Body of pancreas (tissue), 4 donors: ENCODE data around the gene SIK3. TPM values are rescaled to one million over a fixed set of nuclear protein-coding genes. Genes with fewer than 3 reads are reported as not detected.
"Not testable (repeated sequence)": the region's sequence is repeated elsewhere in the genome, so short reads cannot be mapped to it uniquely, and the experiment has no call there.

Experiments
- ATAC-seq: fragments of 150-250 bp; one replicate; pipeline ENCODE4 v1.9.1; 2016
- DNase-seq, 4 donors: peaks; one replicate each; pipeline ENCODE4 v3.0.0-alpha.2; 2019
- H3K27ac ChIP-seq, 4 donors: fragments of 200-600 bp; sonication (generic); 1 replicate in 3 of 4; 2 replicates in 1 of 4; pipeline versions ENCODE4 v1.5.1 to v1.6.1; 2016 to 2019; ENCODE audit warnings: mild to moderate bottlenecking in 1 of 4, mixed read lengths in 1 of 4, moderate library complexity in 1 of 4
- H3K27me3 ChIP-seq, 2 donors: fragments of 200-600 bp; sonication (generic); one replicate each; pipeline ENCODE4 v1.6.0; 2016; ENCODE audit warnings: mild to moderate bottlenecking in 1 of 2
- H3K36me3 ChIP-seq, 2 donors: fragments of 200-600 bp; sonication (generic); replicated peaks in 1 of 2; 2 replicates each; pipeline ENCODE4 v1.5.1; 2016; ENCODE audit warnings: low read depth in 2 of 2; ENCODE audit not compliant: insufficient read depth in 1 of 2
- H3K4me1 ChIP-seq: fragments of 200-600 bp; sonication (generic); one replicate; pipeline ENCODE4 v1.6.0; 2016
- H3K4me3 ChIP-seq, 2 donors: fragments of 200-600 bp; sonication (generic); 1 replicate in 1 of 2; 2 replicates in 1 of 2; pipeline ENCODE4 v1.5.1; 2016 to 2019
- H3K9me3 ChIP-seq, 3 donors: fragments of 200-600 bp; sonication (generic); 1 replicate in 2 of 3; 2 replicates in 1 of 3; pipeline ENCODE4 v1.5.1; 2016
- POLR2A ChIP-seq, 3 donors: fragments of 450-650 bp; IDR thresholded peaks; one replicate each; pipeline ENCODE4 v1.6.1; 2016; ENCODE audit warnings: antibody characterized with exemption in 3 of 3, mild to moderate bottlenecking in 2 of 3
- WGBS, 2 donors: methylation state at CpG; one replicate each; pipeline ENCODE4 v1.1.5; 2017; 5-methylcytosine and 5-hydroxymethylcytosine counted together
- intact Hi-C: fragments of 100-400 bp; cut with DNase I; formaldehyde crosslinking; loops from one replicate; pipeline ENCODE4 v1.15.1; 2023
- total RNA-seq, 2 donors: library from RNA; depleted of rRNA; stranded (reverse); fragments of >200 nt; gene quantifications; one replicate each; pipeline ENCODE4 v1.1.0, GENCODE V29; 2016
- TF ChIP-seq, protein P1 (sequence below), 7 experiments: fragments of 450-650 bp in 4 of 7; fragments of 200-600 bp in 3 of 7; sonication (generic) in 3 of 7; IDR thresholded peaks; one replicate each; pipeline ENCODE4 v1.5.1; 2016 to 2019; ENCODE audit warnings: antibody characterized with exemption in 7 of 7

The SIK3 gene
- total RNA-seq, 2 donors from 2014 or later = 24.1 to 46.1 TPM

DNA sequence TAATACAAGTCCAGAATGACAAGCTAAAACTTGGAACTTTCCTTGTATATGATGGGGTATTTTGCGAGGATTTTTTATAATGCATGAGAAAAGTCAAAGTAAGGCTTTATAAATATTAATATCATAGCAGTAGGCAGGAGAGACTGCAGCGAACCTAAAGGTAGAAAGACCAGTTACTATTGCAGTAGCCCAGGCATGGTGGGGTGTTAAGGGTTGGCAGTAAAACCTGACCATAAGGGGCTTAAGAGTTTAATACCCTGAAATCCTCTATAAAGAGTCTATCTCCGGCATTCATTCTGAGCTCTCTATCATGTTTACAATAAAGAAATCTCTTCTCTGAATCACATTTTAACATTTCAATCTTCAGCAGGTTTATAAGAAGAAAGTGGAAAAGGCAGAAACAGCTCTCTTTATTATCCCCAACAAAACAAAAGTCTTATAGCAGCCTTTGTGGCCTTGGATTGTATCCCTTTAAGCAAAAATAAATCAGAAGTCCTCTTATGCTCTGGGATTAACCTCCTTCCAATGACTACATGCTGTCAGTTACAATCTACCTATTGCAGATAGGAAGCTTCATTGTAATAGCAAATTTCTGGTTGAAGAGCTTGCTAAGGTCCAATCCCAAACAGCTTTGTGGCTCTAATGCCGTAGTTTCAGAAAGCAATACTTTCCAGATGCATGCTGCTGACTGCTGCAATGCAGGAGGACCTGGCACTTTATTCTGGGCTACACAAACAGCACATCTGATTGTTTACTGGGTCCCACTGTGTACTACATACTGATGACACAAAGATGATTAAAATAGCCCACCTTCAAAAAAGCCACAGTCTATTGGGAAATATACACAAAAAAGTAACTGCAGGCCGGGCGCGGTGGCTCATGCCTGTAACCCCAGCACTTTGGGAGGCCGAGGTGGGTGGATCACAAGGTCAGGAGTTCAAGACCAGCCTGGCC, 45.8 kb downstream of the SIK3 start:
- no peak overlapping the region for H3K27ac ChIP-seq
- WGBS, 2 donors = 93 to 94% methylated on average over 8 of the region's 8 CpGs
- H3K27me3 ChIP-seq = no peaks in the 10 kb centered on the region
- peaks cover 7% of the 10 kb centered on the region for H3K4me1 ChIP-seq
- no peak for DNase-seq
- H3K9me3 ChIP-seq = no peaks in the 10 kb centered on the region
- no peak overlapping the region for H3K4me3 ChIP-seq
- H3K36me3 ChIP-seq = no peaks in the 10 kb centered on the region
- intact Hi-C loops = no loop called here
- TF ChIP-seq, protein P1, sequence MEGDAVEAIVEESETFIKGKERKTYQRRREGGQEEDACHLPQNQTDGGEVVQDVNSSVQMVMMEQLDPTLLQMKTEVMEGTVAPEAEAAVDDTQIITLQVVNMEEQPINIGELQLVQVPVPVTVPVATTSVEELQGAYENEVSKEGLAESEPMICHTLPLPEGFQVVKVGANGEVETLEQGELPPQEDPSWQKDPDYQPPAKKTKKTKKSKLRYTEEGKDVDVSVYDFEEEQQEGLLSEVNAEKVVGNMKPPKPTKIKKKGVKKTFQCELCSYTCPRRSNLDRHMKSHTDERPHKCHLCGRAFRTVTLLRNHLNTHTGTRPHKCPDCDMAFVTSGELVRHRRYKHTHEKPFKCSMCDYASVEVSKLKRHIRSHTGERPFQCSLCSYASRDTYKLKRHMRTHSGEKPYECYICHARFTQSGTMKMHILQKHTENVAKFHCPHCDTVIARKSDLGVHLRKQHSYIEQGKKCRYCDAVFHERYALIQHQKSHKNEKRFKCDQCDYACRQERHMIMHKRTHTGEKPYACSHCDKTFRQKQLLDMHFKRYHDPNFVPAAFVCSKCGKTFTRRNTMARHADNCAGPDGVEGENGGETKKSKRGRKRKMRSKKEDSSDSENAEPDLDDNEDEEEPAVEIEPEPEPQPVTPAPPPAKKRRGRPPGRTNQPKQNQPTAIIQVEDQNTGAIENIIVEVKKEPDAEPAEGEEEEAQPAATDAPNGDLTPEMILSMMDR (IDR thresholded peaks at IDR 0.05) = no peak
- no peak for TF ChIP-seq POLR2A (IDR thresholded peaks at IDR 0.05)
- ATAC-seq = no peak

DNA sequence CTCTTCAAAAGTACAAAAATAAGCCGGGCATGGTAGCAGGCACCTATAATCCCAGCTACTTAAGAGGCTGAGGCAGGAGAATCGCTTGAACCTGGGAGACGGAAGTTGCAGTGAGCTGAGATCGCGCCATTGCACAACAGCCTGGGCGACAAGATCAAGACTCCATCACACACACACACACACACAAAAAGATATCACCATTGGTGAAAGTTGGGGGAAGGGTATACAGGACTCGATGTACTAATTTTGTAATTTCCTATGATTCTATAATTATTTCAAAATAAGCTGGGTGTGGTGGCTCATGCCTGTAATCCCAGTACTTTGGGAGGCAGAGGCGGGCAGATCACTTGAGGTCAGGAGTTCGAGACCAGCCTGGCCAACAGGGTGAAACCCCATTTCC, 48.1 kb downstream of the SIK3 start:
- 95 to 97% methylated on average over 9 of the region's 9 CpGs for WGBS, 2 donors
- not testable (repeated sequence) for H3K36me3 ChIP-seq

DNA sequence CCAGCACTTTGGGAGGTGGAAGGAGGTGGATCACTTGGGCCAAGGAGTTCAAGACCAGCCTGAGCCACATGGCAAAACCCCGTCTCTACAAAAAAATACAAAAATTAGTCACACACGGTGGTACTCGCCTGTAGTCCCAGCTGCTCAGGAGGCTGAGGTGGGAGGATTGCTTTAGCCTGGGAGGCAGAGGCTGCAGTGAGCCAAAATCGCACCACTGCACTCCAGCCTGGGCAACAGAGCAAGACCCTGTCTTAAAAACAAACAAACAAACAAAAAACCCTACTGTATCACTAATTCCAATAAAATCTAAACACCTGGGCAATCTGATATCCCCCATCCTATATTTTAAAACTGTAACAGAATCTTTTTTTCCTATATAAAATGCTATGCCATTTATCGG, 51.6 kb downstream of the SIK3 start:
- peaks cover 27% of the 10 kb centered on the region for H3K4me1 ChIP-seq
- H3K27me3 ChIP-seq, H3K9me3 ChIP-seq, H3K4me3 ChIP-seq, ATAC-seq, H3K27ac ChIP-seq, H3K36me3 ChIP-seq, DNase-seq, intact Hi-C loops: not testable (repeated sequence)
- WGBS, 2 donors = 91 to 93% methylated on average over 5 of the region's 5 CpGs

More for the DNA sequence above, 48.1 kb downstream of the SIK3 start:
- DNase-seq, H3K27ac ChIP-seq, H3K27me3 ChIP-seq, ATAC-seq, H3K4me3 ChIP-seq, intact Hi-C loops, H3K9me3 ChIP-seq: not testable (repeated sequence)
- peaks cover 11% of the 10 kb centered on the region for H3K4me1 ChIP-seq

DNA sequence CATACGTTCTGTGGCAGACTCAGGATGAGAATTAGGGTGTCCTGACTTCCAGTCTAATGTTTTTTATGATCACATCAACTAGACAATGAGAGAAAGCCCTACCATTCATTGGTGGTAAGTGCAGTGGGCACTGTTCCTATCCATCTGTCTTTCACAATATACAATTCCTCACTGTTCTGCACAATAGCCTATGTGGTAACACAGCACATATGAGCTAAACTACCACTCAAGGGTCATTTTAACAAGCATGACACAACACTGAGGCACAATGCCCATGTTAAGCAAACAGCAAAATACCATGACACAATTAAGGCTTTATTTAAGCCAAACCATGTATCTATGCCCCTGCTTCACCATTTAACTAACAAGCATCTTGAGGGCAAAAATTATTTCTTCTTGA, 52.3 kb downstream of the SIK3 start:
- Histone ChIP-seq H3K4me1 (peaks cover 27% of the 10 kb centered on the region), H3K4me3 (no peak overlapping the region), H3K27me3 (no peaks in the 10 kb centered on the region), H3K9me3 (no peaks in the 10 kb centered on the region), H3K27ac (no peak overlapping the region), H3K36me3 (no peaks in the 10 kb centered on the region)
- DNase-seq (no peak), ATAC-seq (peak; percentile 33)
- no peak for TF ChIP-seq POLR2A (IDR thresholded peaks at IDR 0.05)
- TF ChIP-seq, protein P1 (IDR thresholded peaks at IDR 0.05) = no peak
- 69 to 81% methylated on average over 1 of the region's 1 CpG for WGBS, 2 donors
- intact Hi-C loops = no loop called here

DNA sequence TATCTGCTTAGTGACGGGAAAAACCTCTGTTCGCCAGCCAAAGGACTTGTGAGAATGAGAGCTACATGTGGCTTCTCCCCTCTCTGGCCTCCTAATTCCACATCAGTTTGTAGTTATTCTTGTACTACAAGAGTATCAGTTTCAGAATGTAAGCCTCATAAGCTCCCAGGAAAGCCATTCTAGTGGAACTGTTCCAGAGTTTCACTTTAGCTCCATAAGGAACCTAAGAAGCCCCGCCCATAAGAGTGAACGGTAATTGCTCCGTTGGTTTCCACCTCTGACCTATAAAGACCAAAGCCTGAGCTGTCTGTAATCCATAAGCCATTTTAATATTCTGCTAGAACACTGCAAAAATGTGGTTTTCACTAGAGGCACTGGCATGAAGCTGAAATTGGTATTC, 53.0 kb downstream of the SIK3 start:
- H3K4me3 ChIP-seq = no peak overlapping the region
- H3K36me3 ChIP-seq = no peaks in the 10 kb centered on the region
- no peaks in the 10 kb centered on the region for H3K9me3 ChIP-seq
- intact Hi-C loops = no loop called here
- H3K27me3 ChIP-seq = no peaks in the 10 kb centered on the region
- no peak overlapping the region for H3K27ac ChIP-seq
- 25 to 42% methylated on average over 5 of the region's 5 CpGs for WGBS, 2 donors
- ATAC-seq (peak; percentile 40), DNase-seq (peak in 3 of 4 donors; percentile 22 to 47 (median 24))
- H3K4me1 ChIP-seq = peaks cover 30% of the 10 kb centered on the region
- TF ChIP-seq POLR2A (IDR thresholded peaks at IDR 0.05) = no peak
- TF ChIP-seq, protein P1 (IDR thresholded peaks at IDR 0.05) = no peak
